HepG2 (cell line): ENCODE results near the gene DENND4A. TPM values are rescaled to one million over a fixed set of nuclear protein-coding genes. Genes with fewer than 3 reads are reported as not detected.

ENCODE experiments used
- KDM2A ChIP-seq: sonication (generic); formaldehyde crosslinking; IDR thresholded peaks from 2 replicates; pipeline ENCODE4 v1.4.0; 2020; ENCODE audit warnings: low read depth, missing genetic modification reagents, borderline replicate concordance
- KLF6 ChIP-seq: IDR thresholded peaks from 2 replicates; pipeline ENCODE4 v1.8.0; 2016; ENCODE audit warnings: missing biosample characterization, missing genetic modification reagents
- MAZ ChIP-seq, 2 experiments: sonication (generic) in 1 of 2; formaldehyde crosslinking in 1 of 2; IDR thresholded peaks; 2 replicates each; pipeline versions ENCODE4 v1.5.0 to v1.6.1; 2012 to 2020; ENCODE audit warnings: low read depth in 2 of 2, mild to moderate bottlenecking in 2 of 2, borderline replicate concordance in 1 of 2, improper control_type of control experiment in 1 of 2, low read length in 1 of 2, missing genetic modification reagents in 1 of 2, moderate library complexity in 1 of 2
- NR2F2 ChIP-seq: IDR thresholded peaks from 2 replicates; pipeline ENCODE4 v1.6.1; 2012; ENCODE audit warnings: low read depth, inconsistent platforms, borderline replicate concordance
- PCBP2 ChIP-seq: fragments of 200-400 bp; formaldehyde crosslinking; optimal IDR thresholded peaks from 2 replicates; pipeline ENCODE3; 2018; ENCODE audit warnings: low read length, low read depth; ENCODE audit not compliant: poor library complexity, severe bottlenecking
- PRDM10 ChIP-seq: sonication (generic); formaldehyde crosslinking; IDR thresholded peaks from 2 replicates; pipeline ENCODE4 v1.4.0; 2020; ENCODE audit warnings: low read depth, missing genetic modification reagents
- SALL1 ChIP-seq: sonication (generic); formaldehyde crosslinking; IDR thresholded peaks from 2 replicates; pipeline ENCODE4 v1.8.0; 2022; ENCODE audit warnings: mild to moderate bottlenecking, missing genetic modification reagents
- ZNF333 ChIP-seq: sonication (generic); formaldehyde crosslinking; IDR thresholded peaks from 2 replicates; pipeline ENCODE4 v1.4.0; 2020; ENCODE audit warnings: mild to moderate bottlenecking, missing genetic modification reagents, borderline replicate concordance
- ZNF777 ChIP-seq: sonication (generic); formaldehyde crosslinking; IDR thresholded peaks from 2 replicates; pipeline ENCODE4 v1.4.0; 2020; ENCODE audit warnings: missing genetic modification reagents
- polyA plus RNA-seq, 8 experiments: library from polyadenylated mRNA; depleted of rRNA in 3 of 8; stranded (reverse) in 7 of 8; unstranded in 1 of 8; fragments of >200 nt; fragmentation: Illumina TruSeq in 4 of 8; extraction: Trizol in 4 of 8; gene quantifications; 2 replicates each; pipeline versions ENCODE4 v1.2.1 to v1.2.3, GENCODE V29; 2011 to 2016; ENCODE audit warnings: low read depth in 4 of 8, missing spikeins in 1 of 8, mixed read lengths in 1 of 8; ENCODE audit not compliant: insufficient read depth in 1 of 8
- total RNA-seq, 5 experiments: library from RNA; depleted of rRNA; stranded (reverse); fragments of >200 nt; fragmentation: Illumina TruSeq; extraction: Trizol; gene quantifications; 2 replicates each; pipeline ENCODE4 v1.2.3, GENCODE V29; 2016; ENCODE audit warnings: low read depth in 1 of 5
- TF ChIP-seq, protein P1 (sequence below): sonication (generic); formaldehyde crosslinking; IDR thresholded peaks from 2 replicates; pipeline ENCODE4 v1.4.0; 2020; ENCODE audit warnings: mild to moderate bottlenecking, missing genetic modification reagents
- TF ChIP-seq, protein P2 (sequence below): sonication (generic); formaldehyde crosslinking; IDR thresholded peaks from 2 replicates; pipeline ENCODE4 v1.5.1; 2020; ENCODE audit warnings: mild to moderate bottlenecking, moderate library complexity, missing genetic modification reagents

The DENND4A gene
- total and polyA plus RNA-seq, 2 of the 13 experiments (the other 11 are each of a cell fraction or from before 2014, with no cell fraction given) = 13.2 to 18.6 TPM

- TF ChIP-seq MAZ (IDR thresholded peaks at IDR 0.05; ENCODE audit: borderline replicate concordance, low read depth, low read length) (peak; percentile 79; the same call in 1 of the 2 replicates), MAZ (CRISPR knock-in tag; IDR thresholded peaks at IDR 0.05; ENCODE audit: low read depth) (peak; percentile 82; the same call in 1 of the 2 replicates), KLF6 (0 out of 2 replicates have a peak, but pooled peaks have one; percentile 54), KDM2A (peak; percentile 83), SALL1 (CRISPR knock-in tag) (peak; percentile 93), NR2F2 (no peak), ZNF333 (no peak; the same call in 1 of the 2 replicates), ZNF777 (CRISPR knock-in tag) (peak; percentile 86), PCBP2 (no peak), PRDM10 (CRISPR knock-in tag) (peak; percentile 63; the same call in 1 of the 2 replicates)
- TF ChIP-seq, protein P1, sequence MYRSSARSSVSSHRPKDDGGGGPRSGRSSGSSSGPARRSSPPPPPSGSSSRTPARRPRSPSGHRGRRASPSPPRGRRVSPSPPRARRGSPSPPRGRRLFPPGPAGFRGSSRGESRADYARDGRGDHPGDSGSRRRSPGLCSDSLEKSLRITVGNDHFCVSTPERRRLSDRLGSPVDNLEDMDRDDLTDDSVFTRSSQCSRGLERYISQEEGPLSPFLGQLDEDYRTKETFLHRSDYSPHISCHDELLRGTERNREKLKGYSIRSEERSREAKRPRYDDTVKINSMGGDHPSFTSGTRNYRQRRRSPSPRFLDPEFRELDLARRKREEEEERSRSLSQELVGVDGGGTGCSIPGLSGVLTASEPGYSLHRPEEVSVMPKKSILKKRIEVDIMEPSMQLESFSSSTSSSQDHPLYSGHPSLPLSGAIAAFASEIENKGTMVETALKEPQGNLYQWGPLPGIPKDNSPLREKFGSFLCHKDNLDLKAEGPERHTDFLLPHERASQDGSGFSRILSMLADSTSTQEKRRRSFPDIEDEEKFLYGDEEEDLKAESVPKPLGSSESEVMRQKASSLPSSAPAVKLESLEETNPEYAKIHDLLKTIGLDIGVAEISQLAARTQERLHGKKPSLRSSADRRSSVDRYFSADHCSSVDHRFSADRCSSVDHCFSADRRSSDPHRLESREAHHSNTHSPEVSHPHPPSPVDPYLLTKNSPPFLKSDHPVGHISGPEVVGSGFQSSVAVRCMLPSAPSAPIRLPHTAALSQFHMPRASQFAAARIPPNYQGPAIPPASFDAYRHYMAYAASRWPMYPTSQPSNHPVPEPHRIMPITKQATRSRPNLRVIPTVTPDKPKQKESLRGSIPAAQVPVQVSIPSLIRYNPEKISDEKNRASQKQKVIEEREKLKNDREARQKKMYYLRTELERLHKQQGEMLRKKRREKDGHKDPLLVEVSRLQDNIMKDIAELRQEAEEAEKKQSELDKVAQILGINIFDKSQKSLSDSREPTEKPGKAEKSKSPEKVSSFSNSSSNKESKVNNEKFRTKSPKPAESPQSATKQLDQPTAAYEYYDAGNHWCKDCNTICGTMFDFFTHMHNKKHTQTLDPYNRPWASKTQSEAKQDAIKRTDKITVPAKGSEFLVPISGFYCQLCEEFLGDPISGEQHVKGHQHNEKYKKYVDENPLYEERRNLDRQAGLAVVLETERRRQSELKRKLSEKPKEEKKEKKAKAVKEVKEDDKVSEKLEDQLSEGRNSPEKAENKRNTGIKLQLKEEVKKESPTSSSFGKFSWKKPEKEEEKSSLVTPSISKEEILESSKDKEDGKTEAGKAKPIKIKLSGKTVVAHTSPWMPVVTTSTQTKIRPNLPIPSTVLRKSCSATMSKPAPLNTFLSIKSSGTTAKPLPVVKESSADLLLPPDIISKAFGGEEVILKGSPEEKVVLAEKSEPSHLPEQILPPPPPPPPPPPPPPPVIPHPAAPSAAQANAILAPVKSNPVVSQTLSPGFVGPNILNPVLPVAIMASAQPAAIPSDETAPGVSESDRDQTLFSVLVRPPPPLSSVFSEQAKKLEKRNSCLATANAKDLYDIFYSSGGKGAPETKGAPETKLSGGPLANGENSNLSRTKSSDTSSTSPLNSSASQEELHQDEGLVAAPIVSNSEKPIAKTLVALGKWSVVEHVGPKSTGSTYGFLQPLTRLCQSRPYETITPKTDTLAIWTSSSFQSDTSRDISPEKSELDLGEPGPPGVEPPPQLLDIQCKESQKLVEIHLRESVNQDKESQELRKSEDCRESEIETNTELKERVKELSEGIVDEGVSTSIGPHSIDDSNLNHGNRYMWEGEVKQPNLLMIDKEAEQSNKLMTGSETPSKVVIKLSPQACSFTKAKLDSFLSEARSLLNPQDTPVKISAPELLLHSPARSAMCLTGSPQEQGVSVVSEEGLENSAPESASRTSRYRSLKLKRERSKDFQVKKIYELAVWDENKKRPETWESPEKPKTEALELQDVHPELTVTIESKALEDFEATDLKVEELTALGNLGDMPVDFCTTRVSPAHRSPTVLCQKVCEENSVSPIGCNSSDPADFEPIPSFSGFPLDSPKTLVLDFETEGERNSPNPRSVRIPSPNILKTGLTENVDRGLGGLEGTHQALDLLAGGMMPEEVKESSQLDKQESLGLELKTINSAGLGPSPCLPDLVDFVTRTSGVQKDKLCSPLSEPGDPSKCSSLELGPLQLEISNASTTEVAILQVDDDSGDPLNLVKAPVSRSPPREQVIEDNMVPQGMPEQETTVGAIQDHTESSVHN (CRISPR knock-in tag) = no peak
- TF ChIP-seq, protein P2, sequence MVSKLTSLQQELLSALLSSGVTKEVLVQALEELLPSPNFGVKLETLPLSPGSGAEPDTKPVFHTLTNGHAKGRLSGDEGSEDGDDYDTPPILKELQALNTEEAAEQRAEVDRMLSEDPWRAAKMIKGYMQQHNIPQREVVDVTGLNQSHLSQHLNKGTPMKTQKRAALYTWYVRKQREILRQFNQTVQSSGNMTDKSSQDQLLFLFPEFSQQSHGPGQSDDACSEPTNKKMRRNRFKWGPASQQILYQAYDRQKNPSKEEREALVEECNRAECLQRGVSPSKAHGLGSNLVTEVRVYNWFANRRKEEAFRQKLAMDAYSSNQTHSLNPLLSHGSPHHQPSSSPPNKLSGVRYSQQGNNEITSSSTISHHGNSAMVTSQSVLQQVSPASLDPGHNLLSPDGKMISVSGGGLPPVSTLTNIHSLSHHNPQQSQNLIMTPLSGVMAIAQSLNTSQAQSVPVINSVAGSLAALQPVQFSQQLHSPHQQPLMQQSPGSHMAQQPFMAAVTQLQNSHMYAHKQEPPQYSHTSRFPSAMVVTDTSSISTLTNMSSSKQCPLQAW (CRISPR knock-in tag) = peak; percentile 75
These were observed at the start of gene DENND4A (continued) for GRCh38 chr15:65792138-65792987.
